Panc1 (cell line): Measurements from ENCODE around the gene ITK. TPM values are rescaled to one million over a fixed set of nuclear protein-coding genes. Genes with fewer than 3 reads are reported as not detected.

Experiments used
- ATAC-seq: fragments of 200-7000 bp; cut with Tn5 transposase; 2 replicates; pipeline ENCODE4 v1.9.1; 2020; ENCODE audit warnings: mild to moderate bottlenecking, moderate library complexity
- BruUV-seq: library from RNA; stranded (reverse); fragments of 400-500 nt; replicated peaks from 2 replicates; lab custom pipeline; 2021; lab: Mats Ljungman, UMichigan
- CTCF ChIA-PET: fragments of 300-600 bp; sonication (Branson Sonifier 250); formaldehyde crosslinking; loops from one replicate; lab custom pipeline; 2022; ENCODE audit warnings: antibody characterized with exemption; lab: Charles Lee
- POLR2A ChIA-PET: fragments of 300-600 bp; sonication (Branson Sonifier 250); formaldehyde crosslinking; loops from one replicate; lab custom pipeline; 2022; ENCODE audit warnings: antibody characterized with exemption; lab: Charles Lee
- DNase-seq: peaks from one replicate; pipeline ENCODE4 v3.0.0-alpha.2; 2010; ENCODE audit warnings: low read depth, low spot score
- H3K27ac ChIP-seq: 2 replicates; pipeline ENCODE4 v1.5.1; 2011; ENCODE audit warnings: mild to moderate bottlenecking, low read length, inconsistent platforms
- H3K27me3 ChIP-seq: fragments of 200-500 bp; sonication (Bioruptor generic); 2 replicates; pipeline ENCODE4 v1.6.0; 2014; ENCODE audit warnings: low read length, inconsistent platforms; ENCODE audit not compliant: control insufficient read depth, insufficient read depth
- H3K36me3 ChIP-seq: fragments of 200-500 bp; sonication (Bioruptor generic); 2 replicates; pipeline ENCODE4 v1.5.1; 2014; ENCODE audit warnings: inconsistent platforms, mild to moderate bottlenecking, low read length, moderate library complexity; ENCODE audit not compliant: control insufficient read depth, insufficient read depth
- H3K4me1 ChIP-seq: 2 replicates; pipeline ENCODE4 v1.5.1; 2011; ENCODE audit warnings: inconsistent platforms, mild to moderate bottlenecking, low read length, moderate library complexity; ENCODE audit not compliant: control insufficient read depth, insufficient read depth
- H3K4me3 ChIP-seq, 2 experiments: 2 replicates each; pipeline ENCODE4 v1.5.1; 2011 to 2012; ENCODE audit warnings: low read depth in 2 of 2, low read length in 2 of 2, mild to moderate bottlenecking in 2 of 2, inconsistent platforms in 1 of 2, moderate library complexity in 1 of 2
- H3K9me3 ChIP-seq: fragments of 200-500 bp; sonication (Bioruptor generic); 2 replicates; pipeline ENCODE4 v1.5.1; 2014; ENCODE audit warnings: low read depth, mild to moderate bottlenecking, inconsistent platforms, low read length, moderate library complexity; ENCODE audit not compliant: control insufficient read depth, insufficient read depth
- CTCF ChIP-seq: fragments of 450-650 bp; IDR thresholded peaks from 2 replicates; pipeline ENCODE4 v1.5.1; 2017; ENCODE audit warnings: mild to moderate bottlenecking
- POLR2AphosphoS5 ChIP-seq: IDR thresholded peaks from 2 replicates; pipeline ENCODE4 v1.6.1; 2012; ENCODE audit warnings: mild to moderate bottlenecking, low read depth, low read length, moderate library complexity
- REST ChIP-seq, 2 experiments: IDR thresholded peaks; 2 replicates each; pipeline ENCODE4 v1.6.1; 2011 to 2012; ENCODE audit warnings: low read depth in 2 of 2, control low read depth in 1 of 2, low read length in 1 of 2, mild to moderate bottlenecking in 1 of 2, moderate library complexity in 1 of 2; ENCODE audit not compliant: insufficient read depth in 1 of 2
- SIN3A ChIP-seq: IDR thresholded peaks from 2 replicates; pipeline ENCODE4 v1.6.1; 2012; ENCODE audit warnings: low read depth, mild to moderate bottlenecking, low read length, moderate library complexity, borderline replicate concordance; ENCODE audit not compliant: insufficient read depth
- TCF7L2 ChIP-seq: IDR thresholded peaks from 2 replicates; pipeline ENCODE4 v1.6.1; 2011; ENCODE audit warnings: mild to moderate bottlenecking, low read depth, low read length, inconsistent platforms
- in situ Hi-C: cut with HindIII; loops from 2 replicates; pipeline ENCODE4 v1.10.0; 2016; ENCODE audit warnings: low sequenced_read_pairs, low pct_unique_long_range_greater_than_20kb
- intact Hi-C: fragments of 100-400 bp; cut with micrococcal nuclease; formaldehyde crosslinking; loops from one replicate; pipeline ENCODE4 v1.10.0; 2022; ENCODE audit not compliant: unreplicated experiment
- total RNA-seq: library from RNA; stranded (reverse); gene quantifications from one replicate; pipeline ENCODE4 v1.2.1, GENCODE V29; 2021; ENCODE audit not compliant: unreplicated experiment

The ITK gene
- total RNA-seq, 1 experiment from 2014 or later = 0.26 TPM

- ChIA-PET POLR2A (no interaction called here), CTCF (no interaction called here)
- Histone ChIP-seq H3K9me3 (no peaks in the 10 kb centered on the region), H3K4me1 (no peaks in the 10 kb centered on the region), H3K27ac (no peak overlapping the region), H3K4me3 (no peak overlapping the region), H3K36me3 (no peaks in the 10 kb centered on the region), H3K27me3 (no peaks in the 10 kb centered on the region)
- intact Hi-C loops (no loop called here), in situ Hi-C loops (no loop called here)
- no peak for ATAC-seq
- TF ChIP-seq REST (IDR thresholded peaks at IDR 0.05; ENCODE audit: insufficient read depth in 1 of 2, low read depth in 2 of 2, low read length in 1 of 2) (no peak), TCF7L2 (no peak), POLR2AphosphoS5 (no peak), SIN3A (no peak), CTCF (no peak)
- no TSS peak for BruUV-seq
- DNase-seq = no peak
Observed at GRCh38 chr5:157214861-157215513, 34.3 kb downstream of the ITK start.

GRCh38 chr5:157215514-157216167 is 35.0 kb downstream of the ITK start:
- no peaks in the 10 kb centered on the region for H3K36me3 ChIP-seq
- H3K4me1 ChIP-seq = no peaks in the 10 kb centered on the region
- no peak for ATAC-seq
- no peak for TF ChIP-seq CTCF
- no peak for TF ChIP-seq POLR2AphosphoS5
- H3K9me3 ChIP-seq = no peaks in the 10 kb centered on the region
- ChIA-PET POLR2A (no interaction called here), CTCF (no interaction called here)
- H3K27me3 ChIP-seq = no peaks in the 10 kb centered on the region
- no TSS peak for BruUV-seq
- H3K27ac ChIP-seq = no peak overlapping the region
- in situ Hi-C loops = no loop called here
- intact Hi-C loops = no loop called here
- no peak for DNase-seq
- H3K4me3 ChIP-seq = no peak overlapping the region
